NOMO-1 treated with dmso at 0.1 percent for 144 hours (cell line): ENCODE data around the gene USP28.
"Not testable (repeated sequence)": the region's sequence is repeated elsewhere in the genome, so short reads cannot be mapped to it uniquely, and the experiment has no call there.

Source experiments
- DNase-seq: peaks from one replicate; lab custom pipeline; 2025; ENCODE audit not compliant: unreplicated experiment; lab: John Stamatoyannopoulos, UW

The USP28 gene

DNA sequence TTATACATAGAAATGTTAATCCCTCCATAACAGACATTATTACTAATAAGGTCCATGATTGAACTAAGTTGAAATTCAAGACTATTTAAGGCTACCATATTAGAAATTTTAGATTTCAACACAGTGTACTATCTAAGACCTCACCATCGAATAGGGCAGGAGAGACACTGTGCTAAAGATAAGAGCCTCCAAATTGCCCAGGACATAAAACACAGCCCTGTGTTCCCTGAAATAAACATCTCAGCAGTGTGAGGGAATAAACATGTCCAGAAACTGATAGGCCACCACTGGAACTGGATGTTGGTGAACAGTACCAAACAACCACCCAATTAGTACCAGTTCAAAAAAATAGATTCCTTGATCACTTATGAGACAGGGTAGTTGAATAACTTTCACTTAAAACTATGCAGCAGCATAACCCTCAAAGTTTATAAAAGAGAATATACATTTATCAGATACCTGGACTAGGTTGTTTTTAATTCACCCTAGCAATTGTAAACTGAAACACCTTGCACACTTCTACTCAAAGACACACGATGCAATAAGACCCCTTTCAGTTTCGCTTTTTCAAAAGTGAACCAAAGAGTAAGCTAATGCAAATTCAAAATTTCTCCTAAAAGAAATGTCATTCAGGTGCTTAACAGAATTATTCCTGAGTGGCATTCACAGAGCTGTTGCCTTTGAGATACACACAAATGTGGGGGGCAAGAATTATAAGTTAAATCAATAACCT is 34.3 kb downstream of the USP28 start:
- no peak for DNase-seq

DNA sequence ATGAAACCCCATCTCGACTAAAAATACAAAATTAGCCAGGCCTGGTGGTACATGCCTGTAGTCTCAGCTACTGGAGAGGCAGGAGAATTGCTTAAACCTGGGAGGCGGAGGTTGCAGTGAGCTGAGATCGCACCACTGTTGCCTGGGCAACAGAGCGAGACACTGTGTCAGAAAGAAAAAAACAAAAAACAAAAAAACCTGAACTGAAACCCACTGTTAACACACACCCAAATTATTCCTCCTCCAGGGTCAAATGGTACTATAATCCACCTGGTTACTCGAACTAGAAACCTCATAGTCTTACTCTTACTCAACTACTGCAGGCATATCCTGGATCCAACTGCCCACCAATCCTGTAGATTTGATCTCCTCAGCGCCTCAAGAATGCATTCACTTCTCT is 35.5 kb downstream of the USP28 start:
- no peak for DNase-seq

DNA sequence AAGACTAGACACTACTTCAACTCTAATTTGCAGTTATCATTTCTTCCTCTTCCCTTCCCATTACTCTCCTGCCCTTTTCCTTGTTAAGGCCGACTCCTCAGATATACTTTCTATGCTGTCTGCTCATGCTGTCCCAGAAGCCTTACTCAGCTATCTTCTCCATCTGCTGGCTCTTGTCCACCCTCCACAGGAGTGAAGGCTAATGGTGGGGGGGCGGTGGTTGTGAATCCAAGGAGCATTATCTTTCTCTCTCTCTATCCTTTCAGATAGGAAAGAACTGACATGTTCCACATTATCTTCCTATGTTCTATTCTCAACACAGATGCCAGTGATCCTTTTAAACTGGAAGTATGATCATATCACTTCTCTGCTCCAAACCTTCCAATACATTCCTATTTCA is 37.4 kb downstream of the USP28 start:
- DNase-seq, result no peak

DNA sequence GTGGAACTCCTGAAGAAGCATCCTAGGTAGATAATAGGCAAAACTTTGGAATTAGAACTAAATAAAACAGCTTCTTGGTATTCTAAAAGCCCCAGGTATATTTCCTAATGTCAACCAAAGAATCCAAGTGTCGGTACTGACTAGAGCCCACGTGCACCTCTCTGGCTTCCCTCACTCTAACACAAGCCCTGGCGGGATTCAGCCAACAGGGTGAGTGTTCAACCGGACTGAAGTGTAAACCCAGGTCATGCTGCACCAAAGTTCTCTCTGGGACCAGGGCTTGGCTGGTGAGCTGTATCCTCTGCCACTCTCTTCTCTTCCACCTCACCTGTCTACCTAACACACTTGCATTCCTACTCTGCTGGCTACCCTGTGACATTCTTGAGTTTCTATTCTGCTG is 40.1 kb downstream of the USP28 start:
- no peak for DNase-seq

DNA sequence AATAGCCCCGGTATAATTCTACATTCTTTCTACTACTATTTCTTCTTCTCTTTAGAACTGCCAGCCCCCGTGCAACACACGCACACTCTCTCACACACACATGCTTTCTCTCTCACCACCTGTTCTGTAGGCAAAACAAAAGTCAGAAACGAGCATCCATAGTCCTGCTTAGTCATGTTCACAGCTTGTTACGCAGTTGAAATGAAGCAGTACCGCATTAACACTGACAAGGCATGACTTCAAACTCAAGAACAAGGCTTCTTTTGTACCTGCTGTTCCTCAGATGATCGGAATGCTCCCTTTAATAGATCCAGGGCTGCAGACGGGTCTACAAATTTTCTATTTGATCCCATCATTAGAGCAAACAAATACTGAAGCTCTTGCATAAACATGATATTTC is 42.2 kb downstream of the USP28 start:
- DNase-seq, result no peak

DNA sequence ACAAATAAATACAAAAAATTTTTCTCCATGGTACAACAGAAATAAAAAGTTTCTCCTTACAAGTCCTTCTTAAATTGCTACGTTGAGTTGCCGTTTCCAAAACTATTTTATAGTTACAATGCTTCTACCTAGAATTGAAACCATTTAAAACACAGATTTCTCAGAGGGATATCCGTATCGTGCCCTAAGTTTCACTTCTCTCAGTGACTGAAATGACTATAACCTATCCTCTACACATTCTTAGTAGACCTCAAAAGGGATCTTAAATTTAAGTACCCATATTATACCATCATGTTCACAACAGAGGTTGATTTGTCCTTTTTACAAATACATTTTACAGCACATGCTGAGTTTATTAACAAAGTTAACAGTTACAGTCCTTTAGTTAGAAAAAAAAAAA is 44.1 kb downstream of the USP28 start:
- DNase-seq, result no peak

DNA sequence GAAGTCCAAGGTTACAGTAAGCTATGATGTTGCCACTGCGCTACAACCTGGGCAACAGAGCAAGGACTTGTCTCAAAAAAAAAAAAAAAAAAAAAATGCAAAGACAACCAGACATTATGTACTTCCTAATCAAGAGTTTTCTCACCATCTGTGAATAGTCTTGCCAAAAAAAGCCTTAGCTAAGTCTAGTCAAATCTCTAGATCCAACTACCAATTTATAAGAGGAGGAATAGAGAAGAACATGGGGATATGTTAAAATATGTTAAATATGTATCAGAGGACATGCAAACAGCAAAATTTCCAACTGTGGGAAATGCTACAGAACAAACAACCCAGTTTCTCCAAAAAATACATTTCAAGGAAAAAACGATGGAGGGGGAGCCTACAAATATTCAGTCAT is 45.6 kb downstream of the USP28 start:
- no peak for DNase-seq

DNA sequence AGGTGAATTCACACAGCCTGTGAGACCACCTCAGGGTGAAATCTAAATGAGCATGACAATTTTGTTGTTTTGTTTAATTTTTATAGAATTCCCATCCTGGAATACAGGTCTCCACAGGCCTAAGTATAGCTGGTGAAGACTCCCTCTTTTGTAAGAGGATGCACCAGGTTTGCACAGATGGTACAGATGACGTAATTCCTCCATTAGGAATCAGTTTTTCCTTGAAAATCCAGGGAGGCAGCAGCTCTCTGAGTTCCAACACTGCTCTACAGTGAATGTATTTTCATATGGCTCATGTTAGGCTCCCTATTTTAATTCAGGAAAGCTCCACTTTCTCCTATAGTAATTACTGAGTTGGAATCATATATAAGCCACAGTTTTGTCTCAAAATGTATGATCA is 47.2 kb downstream of the USP28 start:
- DNase-seq, result no peak

DNA sequence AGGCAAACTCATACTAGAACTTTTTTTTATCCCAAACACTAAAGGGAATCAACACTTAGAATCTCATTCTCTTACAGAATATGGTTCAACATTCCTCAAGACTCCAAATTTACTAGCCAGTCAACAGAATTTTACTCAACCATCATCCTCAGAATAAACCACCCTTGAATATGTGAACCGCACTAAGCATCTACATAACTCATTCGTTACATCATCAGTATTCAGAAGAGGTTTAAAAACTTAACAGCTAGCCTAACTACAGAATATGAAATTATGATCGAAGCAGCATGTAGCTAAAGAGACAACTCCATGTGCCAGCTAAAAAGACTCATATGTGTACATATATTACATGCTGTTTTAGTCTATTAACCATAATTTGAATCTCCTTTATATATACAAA is 47.9 kb downstream of the USP28 start:
- no peak for DNase-seq

DNA sequence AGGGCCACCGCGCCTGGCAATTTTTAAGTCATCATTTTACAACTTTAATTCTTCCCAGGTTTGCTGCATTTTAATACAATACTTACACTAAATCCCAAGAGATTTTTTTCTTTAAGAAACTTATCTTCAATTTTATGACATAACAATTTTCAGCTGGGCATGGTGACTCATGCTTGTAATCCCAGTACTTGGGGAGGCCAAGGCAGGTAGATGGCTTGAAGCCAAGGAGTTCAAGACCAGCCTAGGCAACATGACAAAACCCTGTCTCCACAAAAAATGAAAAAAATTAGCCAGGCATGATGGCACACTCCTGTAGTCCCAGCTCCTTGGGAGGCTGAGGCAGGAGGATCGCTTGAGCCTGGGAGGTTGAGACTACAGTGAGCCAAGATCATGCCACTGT is 56.9 kb downstream of the USP28 start:
- DNase-seq, result no peak

DNA sequence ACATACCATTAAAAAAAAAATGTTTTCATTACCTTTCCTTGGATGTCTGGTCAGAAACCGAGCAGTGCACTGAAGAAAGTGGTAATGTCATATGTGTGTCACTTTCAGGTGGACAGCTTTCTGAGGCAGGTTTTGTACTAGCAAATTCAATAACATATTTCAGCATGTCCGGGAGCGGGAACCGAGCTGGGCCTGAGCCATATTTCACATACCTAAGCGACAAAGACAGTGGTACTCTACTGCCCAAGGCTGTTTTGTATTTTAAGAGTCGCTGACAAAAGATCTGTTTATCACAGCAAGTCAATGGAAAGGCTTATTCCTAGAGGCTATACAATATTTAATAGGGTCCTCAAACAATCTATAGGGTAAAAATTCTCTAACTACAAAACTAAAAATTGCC is 57.7 kb downstream of the USP28 start:
- no peak for DNase-seq

DNA sequence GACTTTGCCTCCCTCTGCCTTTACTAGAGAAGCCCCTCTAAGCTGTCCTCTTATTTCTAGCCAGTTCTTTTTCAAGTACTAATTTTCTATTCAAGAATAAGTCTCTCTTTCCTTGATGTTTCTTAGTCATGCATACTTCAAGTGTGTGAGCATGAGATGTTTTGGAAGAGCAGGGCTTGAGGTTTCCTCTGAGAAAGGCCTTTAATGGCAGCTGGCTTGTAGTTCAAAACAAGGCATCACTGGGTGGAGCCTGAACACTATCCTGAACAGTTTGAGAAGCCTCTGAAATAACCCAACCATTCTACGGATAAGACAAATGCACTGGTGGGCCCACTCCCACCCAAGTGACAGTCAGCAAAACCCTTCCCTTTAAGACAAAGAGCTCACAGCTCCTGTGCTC is 58.2 kb downstream of the USP28 start:
- no peak for DNase-seq

DNA sequence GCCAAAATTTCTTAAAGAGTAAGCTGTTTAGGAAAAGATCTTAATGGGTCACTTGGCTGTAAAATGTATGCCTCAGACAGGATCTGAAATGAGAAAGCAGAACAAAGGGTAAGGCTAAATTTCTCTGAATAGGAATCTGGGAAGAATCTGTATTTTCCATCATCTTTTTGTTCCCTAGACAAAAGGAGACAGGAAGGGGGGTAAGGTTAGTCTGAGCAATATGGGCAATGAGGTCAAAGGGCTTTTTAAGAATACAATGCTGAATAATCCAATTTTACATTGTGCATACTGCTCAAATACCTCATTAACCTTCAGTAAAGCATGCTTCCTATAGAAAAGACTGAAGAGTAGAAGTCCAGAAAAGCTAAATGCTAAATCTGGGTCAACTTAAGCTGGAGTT is 61.2 kb downstream of the USP28 start:
- DNase-seq, result no peak

DNA sequence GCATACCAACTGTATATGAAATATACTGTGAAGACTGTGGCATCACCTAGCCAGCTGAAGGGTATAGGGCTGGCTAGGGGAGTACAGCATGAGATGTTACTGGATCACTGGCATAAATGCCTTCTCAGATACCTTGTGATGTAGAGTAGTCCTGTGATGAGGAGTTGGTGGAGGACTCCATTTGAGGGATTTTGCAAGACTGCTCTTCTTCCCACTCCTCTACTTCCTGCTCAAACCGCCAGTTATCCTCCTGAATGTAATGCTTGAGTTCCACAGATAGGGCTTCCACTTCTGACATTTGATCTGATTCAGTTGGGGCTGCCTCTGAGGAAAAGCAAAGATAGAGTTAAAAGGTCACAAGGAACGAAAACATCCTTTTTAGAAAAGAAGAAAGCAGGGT is 66.4 kb downstream of the USP28 start:
- DNase-seq, result no peak

DNA sequence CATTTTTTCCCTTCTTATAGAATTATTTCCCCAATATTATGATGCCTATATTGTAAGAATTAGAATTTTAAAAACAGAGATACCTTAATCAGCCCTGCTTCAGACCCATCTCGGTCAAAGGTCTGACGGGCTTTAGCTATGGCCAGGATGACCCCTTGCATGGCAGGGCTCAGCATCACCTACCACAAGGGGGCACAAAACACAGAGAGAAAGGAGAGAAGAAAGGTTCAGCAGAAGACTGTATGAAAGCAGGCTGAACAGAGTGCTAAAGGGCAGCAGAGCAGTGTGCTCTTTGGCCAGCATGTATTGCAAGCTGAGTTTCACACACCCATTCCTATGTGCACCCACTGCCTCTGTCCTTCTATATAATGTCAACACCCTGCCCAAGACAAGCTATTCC is 69.0 kb downstream of the USP28 start:
- no peak for DNase-seq

DNA sequence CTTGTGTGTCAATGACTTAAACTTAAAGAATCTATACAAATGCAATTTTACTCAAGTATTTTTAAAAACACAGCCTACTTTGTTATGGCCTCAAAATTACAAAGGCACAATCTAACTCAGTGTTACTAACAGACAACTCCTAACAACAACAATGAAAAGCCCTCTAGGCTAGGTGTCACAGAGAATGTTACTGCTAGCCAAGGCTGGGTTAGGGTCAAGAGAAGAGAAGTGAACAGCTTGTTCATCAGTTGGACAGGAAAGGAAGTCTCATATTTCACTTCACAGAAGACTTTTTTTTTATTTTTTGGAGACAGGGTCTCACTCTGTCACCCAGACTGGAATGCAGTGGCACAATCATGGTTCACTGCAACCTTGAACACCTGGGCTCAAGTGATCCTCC is 69.7 kb downstream of the USP28 start:
- no peak for DNase-seq

DNA sequence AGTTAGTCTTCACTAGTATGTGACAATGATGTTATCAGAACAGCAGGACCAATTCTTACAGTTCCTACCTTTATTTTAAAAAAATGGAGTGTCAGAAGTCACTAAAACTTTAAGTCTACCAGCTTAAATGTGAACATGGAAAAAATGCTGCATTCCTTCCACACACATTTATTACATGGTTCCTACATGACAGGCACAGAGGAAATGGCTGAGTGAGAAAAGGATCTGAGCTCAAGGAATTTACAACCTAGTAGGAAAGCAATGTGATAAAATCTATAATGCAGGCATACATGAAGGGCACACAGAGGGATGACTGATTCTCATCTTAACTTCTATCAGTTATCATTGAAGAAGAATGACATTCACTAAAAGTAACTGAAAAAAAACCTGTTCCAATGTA is 72.8 kb downstream of the USP28 start:
- no peak for DNase-seq

DNA sequence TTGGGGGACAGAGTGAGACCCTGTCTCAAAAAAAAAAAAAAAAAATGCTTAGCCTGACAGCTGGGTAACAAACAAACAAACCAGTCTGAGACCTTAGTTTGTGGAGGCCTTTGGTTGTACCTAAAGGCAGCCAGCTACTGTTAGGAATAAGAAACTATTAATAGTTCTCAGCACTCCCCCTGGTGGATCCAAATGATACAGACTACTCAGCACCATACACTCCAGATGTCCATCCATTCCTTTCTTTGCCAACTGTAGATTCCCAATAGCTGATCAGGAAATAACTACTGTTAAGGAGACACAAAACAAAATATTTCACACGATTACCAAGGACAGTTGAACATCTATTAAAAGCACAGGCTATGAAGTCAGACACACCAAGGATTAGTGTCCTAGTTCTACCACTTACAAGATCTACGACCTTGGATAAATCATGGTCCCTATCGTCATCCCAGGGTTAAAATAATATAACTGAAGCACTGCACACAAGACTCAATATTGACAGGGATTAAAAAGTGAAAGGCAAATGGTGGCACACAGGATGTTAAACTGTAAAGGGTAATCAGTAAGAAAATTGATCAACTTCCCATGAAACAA is 78.6 kb downstream of the USP28 start:
- DNase-seq, result no peak

DNA sequence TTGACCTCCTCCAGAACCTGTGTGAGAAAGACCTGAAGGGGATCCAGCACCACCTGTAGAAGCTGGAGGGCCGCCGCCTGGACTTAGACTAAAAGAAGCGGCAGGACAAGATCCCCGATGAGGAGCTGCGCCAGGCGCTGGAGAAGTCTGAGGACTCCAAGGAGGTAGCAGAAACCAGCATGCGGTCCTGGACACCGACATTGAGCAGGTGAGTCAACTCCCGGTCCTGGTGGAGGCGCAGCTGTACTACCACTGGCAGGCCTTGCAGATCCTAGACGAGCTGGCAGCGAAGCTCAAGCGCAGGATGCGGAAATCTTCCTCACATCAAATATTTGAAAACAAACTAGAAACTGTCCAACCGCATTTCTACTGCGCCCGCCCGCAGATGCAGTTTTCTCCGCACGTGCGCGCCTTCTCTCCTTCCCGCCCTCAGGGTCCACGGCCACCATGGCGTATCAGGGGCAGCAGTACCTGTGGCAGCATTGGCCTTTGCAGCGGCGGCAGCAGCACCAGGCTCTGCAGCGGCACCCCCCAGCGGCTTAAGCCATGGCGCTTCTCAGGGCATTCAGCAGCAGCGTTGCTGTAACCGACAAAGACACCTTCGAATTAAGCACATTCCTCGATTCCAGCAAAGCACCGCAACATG is 85.6 kb downstream of the USP28 start:
- no peak for DNase-seq

DNA sequence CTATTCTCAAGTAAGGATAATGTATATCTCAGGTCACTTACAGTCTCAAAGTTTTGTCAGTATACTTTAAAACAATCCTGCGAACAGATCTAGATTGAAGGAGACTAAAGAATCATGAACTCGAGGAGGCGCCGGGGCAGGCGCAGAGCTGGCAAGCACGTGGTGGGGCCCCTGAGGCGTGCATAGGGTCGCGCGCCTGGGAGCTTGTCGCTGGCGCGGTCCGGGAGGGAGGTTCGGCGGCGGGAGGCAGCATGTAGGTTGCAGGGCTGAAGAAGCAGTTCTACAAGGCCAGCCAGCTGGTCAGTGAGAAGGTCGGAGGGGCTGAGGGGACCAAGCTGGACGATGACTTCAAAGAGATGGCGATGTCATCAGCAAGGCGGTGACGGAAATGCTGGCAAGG is 86.4 kb downstream of the USP28 start:
- DNase-seq, result not testable (repeated sequence)

DNA sequence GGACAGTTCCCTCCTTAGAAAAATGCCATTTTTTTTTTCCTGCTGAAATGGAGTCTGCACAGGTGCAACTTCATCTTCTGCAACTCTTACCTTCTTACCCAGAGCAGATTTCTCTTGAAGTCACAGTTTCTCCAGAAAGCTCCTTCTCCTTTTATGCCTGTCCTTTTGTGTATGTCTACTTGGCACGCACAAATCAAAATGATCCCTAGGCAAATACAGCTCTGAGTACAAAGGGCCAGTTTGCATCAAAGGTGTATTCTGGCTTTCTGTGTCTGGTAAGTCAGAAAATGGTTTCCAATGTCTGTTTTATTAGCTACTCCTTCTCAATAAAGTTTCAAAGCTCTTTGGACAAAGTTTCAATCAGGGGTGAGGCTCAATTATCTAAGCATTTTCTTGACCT is 93.2 kb downstream of the USP28 start:
- DNase-seq, result no peak

DNA sequence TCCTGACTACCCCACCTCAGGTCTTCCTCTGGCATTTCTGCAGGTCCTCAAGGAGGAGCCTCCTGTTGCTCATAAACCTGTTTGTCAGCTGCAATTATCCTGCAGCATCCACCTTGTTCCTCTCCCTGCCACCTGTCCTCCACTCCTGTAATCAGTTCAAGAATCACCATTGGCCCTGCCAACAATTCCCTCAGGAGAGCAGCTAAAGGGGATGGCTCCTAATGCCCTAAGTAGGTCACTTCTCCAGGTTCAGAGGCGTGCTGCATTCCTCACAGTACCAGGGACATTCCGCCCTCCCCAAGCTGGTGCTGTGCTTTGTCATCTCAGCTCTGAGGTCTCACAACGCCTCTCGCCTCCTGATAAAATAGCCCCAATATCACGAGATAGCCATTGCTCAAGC is 93.7 kb downstream of the USP28 start:
- no peak for DNase-seq

DNA sequence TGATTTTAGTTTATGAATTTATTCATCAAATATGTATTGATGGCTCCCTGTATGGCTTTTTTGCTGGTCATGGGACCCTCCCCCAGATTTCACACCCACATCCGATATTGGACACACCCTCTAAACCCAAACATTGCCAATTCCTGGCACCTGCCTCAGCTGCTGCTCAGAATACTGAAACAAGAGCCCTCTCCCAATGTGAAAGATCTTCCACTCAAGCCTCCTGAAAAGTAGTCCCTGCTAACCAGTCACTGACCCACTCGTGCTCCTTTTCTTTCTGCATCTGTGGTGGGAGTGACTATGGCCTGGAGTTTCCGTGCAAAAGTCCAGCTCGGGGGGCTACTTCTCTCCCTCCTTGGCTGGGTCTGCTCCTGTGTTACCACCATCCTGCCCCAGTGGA is 95.9 kb downstream of the USP28 start, which contains the start of gene CLDN25:
TSS of gene CLDN25 (plus strand) at position 301 of the 400 bp plus-strand sequence. CDS start at position 301, 0 bp downstream.
- DNase-seq, result no peak
